Heart left ventricle (tissue), 16 donors: ENCODE measurements around the gene SLC51A. TPM values are rescaled to one million over a fixed set of nuclear protein-coding genes. Genes with fewer than 3 reads are reported as not detected.

Experiments used
- ATAC-seq, 4 donors: fragments of 200-7000 bp; cut with Tn5 transposase; one replicate each; pipeline ENCODE4 v1.9.1; 2020 to 2022; ENCODE audit warnings: moderate library complexity in 4 of 4, mild to moderate bottlenecking in 3 of 4, moderate number of reproducible peaks in 1 of 4
- DNase-seq, 5 donors: peaks; one replicate each; pipeline ENCODE4 v3.0.0-alpha.2; 2020
- H3K27ac ChIP-seq, 12 donors: fragments of 200-600 bp; sonication (generic) in 4 of 12; one replicate each; pipeline versions ENCODE4 v1.5.0 to v1.8.0; 2016 to 2022; ENCODE audit warnings: mild to moderate bottlenecking in 2 of 12
- H3K27me3 ChIP-seq, 9 donors: fragments of 200-600 bp; sonication (generic) in 2 of 9; one replicate each; pipeline versions ENCODE4 v1.5.1 to v1.8.0; 2016 to 2022; ENCODE audit warnings: mild to moderate bottlenecking in 3 of 9
- H3K36me3 ChIP-seq, 9 donors: fragments of 200-600 bp; sonication (generic) in 2 of 9; one replicate each; pipeline versions ENCODE4 v1.5.0 to v1.8.0; 2018 to 2022; ENCODE audit warnings: mild to moderate bottlenecking in 2 of 9
- H3K4me1 ChIP-seq, 12 donors: fragments of 200-600 bp; sonication (generic) in 4 of 12; one replicate each; pipeline versions ENCODE4 v1.5.0 to v1.8.0; 2016 to 2022; ENCODE audit warnings: mild to moderate bottlenecking in 3 of 12
- H3K4me3 ChIP-seq, 12 donors: fragments of 200-600 bp; sonication (generic) in 4 of 12; one replicate each; pipeline versions ENCODE4 v1.5.0 to v1.8.0; 2017 to 2022; ENCODE audit warnings: mild to moderate bottlenecking in 9 of 12, moderate library complexity in 4 of 12
- H3K9me3 ChIP-seq, 12 donors: fragments of 200-600 bp; sonication (generic) in 4 of 12; one replicate each; pipeline versions ENCODE4 v1.5.0 to v1.8.0; 2016 to 2022; ENCODE audit warnings: mild to moderate bottlenecking in 1 of 12
- CTCF ChIP-seq, 12 donors: fragments of 200-600 bp; sonication (generic) in 4 of 12; IDR thresholded peaks; one replicate each; pipeline versions ENCODE4 v1.5.0 to v1.8.0; 2018 to 2022; ENCODE audit warnings: antibody characterized with exemption in 12 of 12, mild to moderate bottlenecking in 5 of 12
- POLR2A ChIP-seq, 2 donors: fragments of 450-650 bp; IDR thresholded peaks; one replicate each; pipeline ENCODE4 v1.6.1; 2017; ENCODE audit warnings: antibody characterized with exemption in 2 of 2, mild to moderate bottlenecking in 2 of 2, moderate library complexity in 2 of 2
- WGBS, 4 donors: extraction: QIAGEN DNeasy Blood & Tissue Kit in 2 of 4; methylation state at CpG; one replicate each; pipeline versions ENCODE4 v1.1.5 to v1.1.7; 2013 to 2018; 5-methylcytosine and 5-hydroxymethylcytosine counted together
- intact Hi-C, 10 donors: fragments of 100-400 bp; cut with DNase I; formaldehyde crosslinking; loops; one replicate each; pipeline versions ENCODE4 v1.11.1 to v1.14.2; 2022
- polyA plus RNA-seq, 2 donors: library from polyadenylated mRNA; stranded (reverse); fragments of 200-250 nt; gene quantifications; one replicate each; pipeline ENCODE4 v1.2.3, GENCODE V29; 2013
- total RNA-seq, 9 donors: library from RNA; depleted of rRNA in 2 of 9; stranded (reverse); fragments of >200 nt in 2 of 9; fragmentation: NEBNext Ultra II Directional in 3 of 9; extraction: Animal tissue kit (Norgen Biotek cat#: 25700) in 3 of 9; gene quantifications; one replicate each; pipeline versions ENCODE4 v1.1.0 to v1.2.4, GENCODE V29; 2016 to 2023
- donor health status: ischemic (EF 13 %, LVEDD 7.1; RV severe dilation, severe dysfunction).
- donor health status: healthy with polysubstance abuse.
- donor health status: DM: no; HTN: yes; CAD: no.
- donor health status: DM: no; HTN: no; CAD: no.
- donor health status: ischemic (EF 25% LVEDD 6.9; RV normal size, moderate dysfunction).
- donor health status: ischemic (EF 25% LVEDD 5.7; RV mildly dilated, moderate dysfunction).
- donor health status: healthy.
- donor health status: DM: yes; HTN: yes; CAD: no.
- donor health status: ischemic (EF 35%, LVEDD 5.7; RV mildly dilated, moderate dysfunction).
- donor health status: nonischemic (EF 11% LVEDD 7.7; RV severe dilation, severe dysfunction).
- donor health status: DM: yes; HTN: yes; CAD: no.
- donor health status: PGD.
- donor health status: ischemic (EF 29% LVEDD 5.4; RV normal size, mild dysfunction).
- donor health status: nonischemic (EF 23%, LVEDD 6.1; RV moderate dilation, normal function).

SLC51A gene
- total and polyA plus RNA-seq, 11 donors: 0.18 to 1.9 (median 0.78) TPM; not detected in 7

- WGBS, 4 donors: 35 to 43% (median 40%) methylated on average over 19 to 25 of the region's 25 CpGs
- Histone ChIP-seq H3K4me3 (no peak overlapping the region), H3K4me1 (peaks cover 0 to 30% (median 2%) of the 10 kb centered on the region in 12 donors), H3K36me3 (no peaks in the 10 kb centered on the region), H3K9me3 (no peaks in the 10 kb centered on the region), H3K27ac (no peak overlapping the region), H3K27me3 (peaks cover 0 to 11% (median 0%) of the 10 kb centered on the region in 9 donors)
- intact Hi-C loops: no loop called here
- ATAC-seq: no peak
- TF ChIP-seq CTCF (IDR thresholded peaks at IDR 0.05) (no peak), POLR2A (IDR thresholded peaks at IDR 0.05) (no peak)
- no peak for DNase-seq
Observed at GRCh38 chr3:196216681-196217211, 412 bp downstream of the SLC51A start.

GRCh38 chr3:196217307-196218154, 1.2 kb downstream of the SLC51A start:
- Histone ChIP-seq H3K27ac (no peak overlapping the region), H3K27me3 (peaks cover 0 to 11% (median 0%) of the 10 kb centered on the region in 9 donors), H3K9me3 (no peaks in the 10 kb centered on the region), H3K4me3 (no peak overlapping the region), H3K4me1 (peaks cover 0 to 30% (median 2%) of the 10 kb centered on the region in 12 donors), H3K36me3 (no peaks in the 10 kb centered on the region)
- no peak for ATAC-seq
- intact Hi-C loops: no loop called here
- TF ChIP-seq POLR2A (IDR thresholded peaks at IDR 0.05) (no peak), CTCF (IDR thresholded peaks at IDR 0.05) (no peak)
- 91 to 95% (median 93%) methylated on average over 11 to 12 of the region's 12 CpGs for whole genome bisulfite sequencing, 4 donors
- DNase-seq: no peak

- Histone ChIP-seq H3K4me1 (peaks cover 0 to 30% (median 2%) of the 10 kb centered on the region in 12 donors), H3K27ac (no peak overlapping the region), H3K9me3 (no peaks in the 10 kb centered on the region), H3K36me3 (no peaks in the 10 kb centered on the region), H3K27me3 (peaks cover 0 to 11% (median 0%) of the 10 kb centered on the region in 9 donors), H3K4me3 (no peak overlapping the region)
- DNase-seq: no peak
- intact Hi-C loops: no loop called here
- TF ChIP-seq CTCF (IDR thresholded peaks at IDR 0.05) (no peak), POLR2A (IDR thresholded peaks at IDR 0.05) (no peak)
- WGBS, 4 donors: 90 to 97% (median 94%) methylated on average over 5 to 13 of the region's 13 CpGs
- no peak for ATAC-seq
Observed at GRCh38 chr3:196218155-196218712, 1.9 kb downstream of the SLC51A start.
